ENCODE results near the gene APEH. TPM values are rescaled to one million over a fixed set of nuclear protein-coding genes. Genes with fewer than 3 reads are reported as not detected.

Gene APEH
- total RNA-seq, 2 experiments from 2014 or later, result 165 to 166 TPM

DNA sequence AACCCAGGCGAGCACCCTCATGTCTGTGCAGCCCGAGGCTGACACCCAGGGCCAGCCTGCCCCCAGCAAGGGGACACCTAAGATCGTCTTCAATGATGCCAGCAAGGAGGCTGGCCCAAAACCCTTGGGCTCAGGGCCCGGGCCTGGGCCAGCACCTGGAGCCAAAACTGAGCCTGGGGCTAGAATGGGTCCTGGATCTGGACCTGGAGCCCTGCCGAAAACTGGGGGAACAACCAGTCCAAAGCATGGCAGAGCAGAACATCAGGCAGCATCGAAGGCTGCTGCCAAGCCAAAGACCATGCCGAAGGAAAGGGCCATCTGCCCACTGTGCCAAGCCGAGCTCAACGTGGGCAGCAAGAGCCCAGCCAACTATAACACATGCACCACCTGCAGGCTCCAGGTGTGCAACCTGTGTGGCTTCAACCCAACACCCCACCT is 31.4 kb upstream of the APEH start:
- TF ChIP-seq, protein P1, sequence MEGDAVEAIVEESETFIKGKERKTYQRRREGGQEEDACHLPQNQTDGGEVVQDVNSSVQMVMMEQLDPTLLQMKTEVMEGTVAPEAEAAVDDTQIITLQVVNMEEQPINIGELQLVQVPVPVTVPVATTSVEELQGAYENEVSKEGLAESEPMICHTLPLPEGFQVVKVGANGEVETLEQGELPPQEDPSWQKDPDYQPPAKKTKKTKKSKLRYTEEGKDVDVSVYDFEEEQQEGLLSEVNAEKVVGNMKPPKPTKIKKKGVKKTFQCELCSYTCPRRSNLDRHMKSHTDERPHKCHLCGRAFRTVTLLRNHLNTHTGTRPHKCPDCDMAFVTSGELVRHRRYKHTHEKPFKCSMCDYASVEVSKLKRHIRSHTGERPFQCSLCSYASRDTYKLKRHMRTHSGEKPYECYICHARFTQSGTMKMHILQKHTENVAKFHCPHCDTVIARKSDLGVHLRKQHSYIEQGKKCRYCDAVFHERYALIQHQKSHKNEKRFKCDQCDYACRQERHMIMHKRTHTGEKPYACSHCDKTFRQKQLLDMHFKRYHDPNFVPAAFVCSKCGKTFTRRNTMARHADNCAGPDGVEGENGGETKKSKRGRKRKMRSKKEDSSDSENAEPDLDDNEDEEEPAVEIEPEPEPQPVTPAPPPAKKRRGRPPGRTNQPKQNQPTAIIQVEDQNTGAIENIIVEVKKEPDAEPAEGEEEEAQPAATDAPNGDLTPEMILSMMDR (IDR thresholded peaks at IDR 0.05), result no peak
- ATAC-seq (no peak), DNase-seq (no peak)
- no peaks in the 10 kb centered on the region for H3K4me1 Mint-ChIP-seq (ENCODE audit: low read depth)
- CTCF ChIA-PET, result no interaction called here
- intact Hi-C loops (cut with micrococcal nuclease), result no loop called here
- no peak overlapping the region for H3K4me3 Mint-ChIP-seq
- POLR2A ChIA-PET, result no interaction called here
- H3K27me3 Mint-ChIP-seq, result no peaks in the 10 kb centered on the region
- H3K36me3 Mint-ChIP-seq (ENCODE audit: low read depth), result no peaks in the 10 kb centered on the region
- no peak overlapping the region for H3K27ac Mint-ChIP-seq
- no peaks in the 10 kb centered on the region for H3K9me3 Mint-ChIP-seq

- Mint-ChIP-seq H3K27ac (no peak overlapping the region), H3K4me1 (ENCODE audit: low read depth) (no peaks in the 10 kb centered on the region), H3K36me3 (ENCODE audit: low read depth) (no peaks in the 10 kb centered on the region), H3K9me3 (no peaks in the 10 kb centered on the region), H3K27me3 (no peaks in the 10 kb centered on the region), H3K4me3 (no peak overlapping the region)
- TF ChIP-seq, protein P1 (IDR thresholded peaks at IDR 0.05), result no peak
- DNase-seq (no peak), ATAC-seq (no peak)
- intact Hi-C loops (cut with micrococcal nuclease), result no loop called here
- POLR2A ChIA-PET, result no interaction called here
- CTCF ChIA-PET, result interaction anchor here (0.7 to 1.1 kb wide), 2 partner anchors 57 to 105 kb away, joined by 3 read pairs; no protein-coding TSS in a partner anchor
Observed at GRCh38 chr3:49644684-49645083, 29.5 kb upstream of the APEH start.

GRCh38 chr3:49646236-49646635 is 27.9 kb upstream of the APEH start:
- Mint-ChIP-seq H3K4me3 (no peak overlapping the region), H3K27me3 (no peaks in the 10 kb centered on the region), H3K27ac (no peak overlapping the region), H3K36me3 (ENCODE audit: low read depth) (no peaks in the 10 kb centered on the region), H3K9me3 (no peaks in the 10 kb centered on the region), H3K4me1 (ENCODE audit: low read depth) (no peaks in the 10 kb centered on the region)
- CTCF ChIA-PET, result interaction anchor here (1.7 kb wide), 1 partner anchor 107 kb away, joined by 5 read pairs; no protein-coding TSS in a partner anchor
- intact Hi-C loops (cut with micrococcal nuclease), result no loop called here
- DNase-seq (no peak), ATAC-seq (no peak)
- TF ChIP-seq, protein P1 (IDR thresholded peaks at IDR 0.05), result no peak
- POLR2A ChIA-PET, result no interaction called here

- Mint-ChIP-seq H3K9me3 (no peaks in the 10 kb centered on the region), H3K27ac (no peak overlapping the region), H3K36me3 (ENCODE audit: low read depth) (no peaks in the 10 kb centered on the region), H3K4me1 (ENCODE audit: low read depth) (no peaks in the 10 kb centered on the region), H3K4me3 (no peak overlapping the region), H3K27me3 (no peaks in the 10 kb centered on the region)
- intact Hi-C loops (cut with micrococcal nuclease), result no loop called here
- POLR2A ChIA-PET, result no interaction called here
- DNase-seq (no peak), ATAC-seq (no peak)
- CTCF ChIA-PET, result interaction anchor here (1.4 kb wide), 1 partner anchor 107 kb away, joined by 3 read pairs; no protein-coding TSS in a partner anchor
- TF ChIP-seq, protein P1 (IDR thresholded peaks at IDR 0.05), result no peak
Observed at GRCh38 chr3:49647741-49648140, 26.4 kb upstream of the APEH start.

- TF ChIP-seq, protein P1 (IDR thresholded peaks at IDR 0.05), result no peak
- ChIA-PET POLR2A (no interaction called here), CTCF (interaction anchor here (1.4 kb wide), 1 partner anchor 108 kb away, joined by 3 read pairs; no protein-coding TSS in a partner anchor)
- ATAC-seq, result no peak
- intact Hi-C loops (cut with micrococcal nuclease), result no loop called here
- no peaks in the 10 kb centered on the region for H3K36me3 Mint-ChIP-seq (ENCODE audit: low read depth)
- DNase-seq, result no peak
- no peak overlapping the region for H3K4me3 Mint-ChIP-seq
- H3K9me3 Mint-ChIP-seq, result no peaks in the 10 kb centered on the region
- no peaks in the 10 kb centered on the region for H3K4me1 Mint-ChIP-seq (ENCODE audit: low read depth)
- no peaks in the 10 kb centered on the region for H3K27me3 Mint-ChIP-seq
- H3K27ac Mint-ChIP-seq, result no peak overlapping the region
Observed at GRCh38 chr3:49648354-49649019, 25.7 kb upstream of the APEH start.

Measured in activated CD8-positive, alpha-beta T cell treated with anti-CD3 and anti-CD28 coated beads for 36 hours (primary cell).